Trophoblast cell (in vitro differentiated cells and primary cell): Measurements from ENCODE around the gene STXBP3.

Source experiments
- DNase-seq, 2 donors: peaks; one replicate each; pipeline ENCODE4 v3.0.0-alpha.2; 2016
- H2AFZ ChIP-seq: 2 replicates; pipeline ENCODE4 v1.6.1; 2013; ENCODE audit warnings: low read length, moderate library complexity, mild to moderate bottlenecking; ENCODE audit not compliant: insufficient read depth, poor library complexity
- H2AK5ac ChIP-seq: 2 replicates; pipeline ENCODE4 v1.6.1; 2013; ENCODE audit warnings: mild to moderate bottlenecking, low read length
- H2BK120ac ChIP-seq: 2 replicates; pipeline ENCODE4 v1.6.1; 2013; ENCODE audit warnings: low read length, mild to moderate bottlenecking, moderate library complexity; ENCODE audit not compliant: insufficient read depth, poor library complexity
- H2BK12ac ChIP-seq: 2 replicates; pipeline ENCODE4 v1.6.1; 2013; ENCODE audit warnings: mild to moderate bottlenecking, low read length, moderate library complexity
- H2BK5ac ChIP-seq: 2 replicates; pipeline ENCODE4 v1.6.1; 2013; ENCODE audit warnings: low read length, low read depth, moderate library complexity, mild to moderate bottlenecking; ENCODE audit not compliant: poor library complexity
- H3K14ac ChIP-seq: 2 replicates; pipeline ENCODE4 v1.6.1; 2013; ENCODE audit warnings: mild to moderate bottlenecking, low read length
- H3K18ac ChIP-seq: 2 replicates; pipeline ENCODE4 v1.6.1; 2013; ENCODE audit warnings: mild to moderate bottlenecking, low read length
- H3K23ac ChIP-seq: 2 replicates; pipeline ENCODE4 v1.6.1; 2013; ENCODE audit warnings: low read length
- H3K27ac ChIP-seq: 2 replicates; pipeline ENCODE4 v1.5.1; 2013; ENCODE audit warnings: low read depth, mild to moderate bottlenecking, inconsistent platforms, low read length, moderate library complexity
- H3K27me3 ChIP-seq: 2 replicates; pipeline ENCODE4 v1.6.1; 2013; ENCODE audit warnings: inconsistent platforms, mild to moderate bottlenecking, low read length, moderate library complexity; ENCODE audit not compliant: insufficient read depth
- H3K36me3 ChIP-seq, 2 experiments: 1 replicate in 1 of 2; 2 replicates in 1 of 2; pipeline ENCODE4 v1.6.1; 2013; ENCODE audit warnings: low read length in 2 of 2, mild to moderate bottlenecking in 2 of 2, moderate library complexity in 1 of 2; ENCODE audit not compliant: insufficient read depth in 2 of 2, control insufficient read depth in 1 of 2
- H3K4ac ChIP-seq: 2 replicates; pipeline ENCODE4 v1.6.1; 2013; ENCODE audit warnings: low read depth, mild to moderate bottlenecking, low read length, moderate library complexity
- H3K4me1 ChIP-seq, 2 experiments: 1 replicate in 1 of 2; 2 replicates in 1 of 2; pipeline ENCODE4 v1.6.1; 2013; ENCODE audit warnings: low read length in 2 of 2, mild to moderate bottlenecking in 2 of 2, moderate library complexity in 1 of 2; ENCODE audit not compliant: insufficient read depth in 2 of 2, control insufficient read depth in 1 of 2
- H3K4me2 ChIP-seq: 2 replicates; pipeline ENCODE4 v1.6.1; 2013; ENCODE audit warnings: inconsistent platforms, mild to moderate bottlenecking, low read length, moderate library complexity
- H3K4me3 ChIP-seq: 2 replicates; pipeline ENCODE4 v1.5.1; 2013; ENCODE audit warnings: mild to moderate bottlenecking, low read depth, low read length, inconsistent platforms
- H3K79me1 ChIP-seq: one replicate; pipeline ENCODE4 v1.6.1; 2013; ENCODE audit warnings: low read length
- H3K79me2 ChIP-seq: 2 replicates; pipeline ENCODE4 v1.6.1; 2013; ENCODE audit warnings: low read length, mild to moderate bottlenecking; ENCODE audit not compliant: control insufficient read depth, insufficient read depth, poor library complexity
- H3K9ac ChIP-seq: 2 replicates; pipeline ENCODE4 v1.6.1; 2013; ENCODE audit warnings: mild to moderate bottlenecking, low read length
- H3K9me3 ChIP-seq: 2 replicates; pipeline ENCODE4 v1.6.1; 2013; ENCODE audit warnings: low read depth, mild to moderate bottlenecking, control low read depth, inconsistent platforms, low read length; ENCODE audit not compliant: insufficient read depth
- H4K12ac ChIP-seq: 2 replicates; pipeline ENCODE4 v1.6.1; 2013; ENCODE audit warnings: low read depth, mild to moderate bottlenecking, low read length, moderate library complexity
- H4K8ac ChIP-seq: 2 replicates; pipeline ENCODE4 v1.6.1; 2013; ENCODE audit warnings: low read depth, mild to moderate bottlenecking, low read length, moderate library complexity
- H4K91ac ChIP-seq: one replicate; pipeline ENCODE4 v1.6.1; 2013; ENCODE audit warnings: low read depth, mild to moderate bottlenecking, low read length, moderate library complexity
- WGBS: extraction: QIAGEN DNeasy Blood & Tissue Kit; methylation state at CpG from one replicate; pipeline ENCODE4 v1.1.7; 2013; ENCODE audit warnings: missing lambda C conversion rate; ENCODE audit not compliant: insufficient read length, insufficient coverage; ENCODE audit errors: extremely low coverage; 5-methylcytosine and 5-hydroxymethylcytosine counted together

STXBP3 gene

DNA sequence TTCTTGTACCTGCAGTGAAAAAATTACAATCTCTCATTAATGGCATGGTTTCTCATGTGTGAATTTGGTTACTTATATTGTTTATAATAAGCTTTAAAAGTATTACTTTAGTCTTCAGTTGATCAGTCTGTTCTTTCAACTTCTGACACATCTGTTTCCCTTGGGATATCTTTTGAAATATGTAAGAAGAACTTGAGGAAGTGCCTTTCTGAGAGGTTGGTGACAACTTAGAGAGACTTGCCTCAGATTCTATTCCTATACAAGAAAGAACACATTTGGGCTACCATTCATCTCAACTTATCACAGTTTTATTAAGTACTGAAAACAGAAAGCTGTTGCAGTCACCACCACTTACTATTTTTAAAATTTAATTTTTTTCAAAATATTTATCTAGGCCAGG, 102.3 kb downstream of the STXBP3 start:
- H3K4me3 ChIP-seq: no peak overlapping the region
- no peaks in the 10 kb centered on the region for H3K27me3 ChIP-seq
- no peak for DNase-seq
- no peak overlapping the region for H2AFZ ChIP-seq
- H2BK120ac ChIP-seq: no peak overlapping the region
- peaks cover 10% of the 10 kb centered on the region for H3K79me2 ChIP-seq
- no peak overlapping the region for H3K23ac ChIP-seq
- H3K18ac ChIP-seq: no peak overlapping the region
- no peak overlapping the region for H3K27ac ChIP-seq
- H3K4me1 ChIP-seq: peaks cover 17 to 19% of the 10 kb centered on the region in 2 experiments
- H3K9me3 ChIP-seq: no peaks in the 10 kb centered on the region
- H2AK5ac ChIP-seq: no peak overlapping the region
- H3K9ac ChIP-seq: no peak overlapping the region
- H3K14ac ChIP-seq: no peak overlapping the region
- H4K12ac ChIP-seq: no peak overlapping the region
- no peak overlapping the region for H2BK12ac ChIP-seq
- no peaks in the 10 kb centered on the region for H3K36me3 ChIP-seq
- peaks cover 18% of the 10 kb centered on the region for H3K79me1 ChIP-seq
- H3K4me2 ChIP-seq: no peak overlapping the region
- no peak overlapping the region for H4K91ac ChIP-seq
- no peak overlapping the region for H4K8ac ChIP-seq
- no peak overlapping the region for H2BK5ac ChIP-seq
- H3K4ac ChIP-seq: no peak overlapping the region

DNA sequence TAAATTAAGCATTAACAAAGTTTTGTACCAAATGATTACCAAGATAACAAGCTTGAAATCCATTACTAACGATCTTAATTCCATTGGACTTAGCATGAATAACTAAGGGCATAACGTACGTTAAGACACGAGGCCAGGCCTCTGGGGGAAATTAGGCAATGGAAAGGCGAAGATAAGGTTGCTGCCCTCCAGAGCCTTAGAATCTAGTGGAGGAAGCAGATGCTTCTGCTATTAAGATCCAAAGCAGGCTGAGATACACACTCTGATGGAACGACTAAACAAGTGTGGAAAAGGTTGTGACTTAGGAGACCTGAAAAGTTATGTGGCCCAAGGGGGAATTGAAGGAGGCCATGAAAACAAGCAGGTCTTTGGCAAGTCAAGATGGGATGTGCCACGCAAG, 104.5 kb downstream of the STXBP3 start:
- Histone ChIP-seq H3K4me2 (no peak overlapping the region), H4K8ac (no peak overlapping the region), H3K79me2 (peaks cover 6% of the 10 kb centered on the region), H2BK5ac (no peak overlapping the region), H3K79me1 (peaks cover 8% of the 10 kb centered on the region), H3K36me3 (no peaks in the 10 kb centered on the region), H3K9ac (no peak overlapping the region), H3K9me3 (no peaks in the 10 kb centered on the region), H2AK5ac (no peak overlapping the region), H4K12ac (no peak overlapping the region), H3K27me3 (no peaks in the 10 kb centered on the region), H3K4me1 (peaks cover 10 to 11% of the 10 kb centered on the region in 2 experiments), H2BK120ac (no peak overlapping the region), H4K91ac (no peak overlapping the region), H2AFZ (no peak overlapping the region), H3K4ac (no peak overlapping the region), H3K23ac (no peak overlapping the region), H3K4me3 (no peak overlapping the region), H3K14ac (no peak overlapping the region), H3K27ac (no peak overlapping the region), H3K18ac (no peak overlapping the region), H2BK12ac (no peak overlapping the region)
- DNase-seq: no peak
- WGBS: no CpG with 5 or more reads among the region's 7 CpGs

DNA sequence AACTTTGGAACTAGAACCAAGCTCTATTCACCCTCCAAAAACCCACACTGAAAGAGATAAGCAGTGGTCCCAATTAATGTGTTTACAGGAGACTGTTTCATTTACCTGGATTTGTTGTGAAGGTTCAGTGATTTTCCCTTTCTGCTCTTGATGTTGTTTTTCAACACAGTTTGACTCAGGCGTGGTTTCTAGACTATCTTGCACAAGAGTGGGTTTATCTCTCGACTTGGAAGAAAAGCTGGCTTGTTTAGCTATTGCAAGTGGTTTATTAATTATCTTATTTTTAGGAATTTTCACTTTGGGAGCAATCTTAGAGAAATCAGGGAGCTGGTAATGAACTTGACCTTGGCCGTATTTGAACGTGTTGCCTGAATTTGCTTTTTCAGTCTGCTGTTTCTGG, 105.1 kb downstream of the STXBP3 start:
- Histone ChIP-seq H3K9me3 (no peaks in the 10 kb centered on the region), H2BK5ac (no peak overlapping the region), H3K18ac (no peak overlapping the region), H3K4ac (no peak overlapping the region), H3K4me2 (no peak overlapping the region), H4K91ac (no peak overlapping the region), H3K27ac (no peak overlapping the region), H3K36me3 (no peaks in the 10 kb centered on the region), H2AK5ac (no peak overlapping the region), H3K79me2 (peaks cover 4% of the 10 kb centered on the region), H4K12ac (no peak overlapping the region), H3K27me3 (no peaks in the 10 kb centered on the region), H2BK120ac (no peak overlapping the region), H3K4me3 (no peak overlapping the region), H3K9ac (no peak overlapping the region), H4K8ac (no peak overlapping the region), H2BK12ac (no peak overlapping the region), H3K14ac (no peak overlapping the region), H2AFZ (no peak overlapping the region), H3K4me1 (peaks cover 7 to 8% of the 10 kb centered on the region in 2 experiments), H3K79me1 (peaks cover 5% of the 10 kb centered on the region), H3K23ac (no peak overlapping the region)
- DNase-seq: no peak
- no CpG with 5 or more reads among the region's 4 CpGs for WGBS

DNA sequence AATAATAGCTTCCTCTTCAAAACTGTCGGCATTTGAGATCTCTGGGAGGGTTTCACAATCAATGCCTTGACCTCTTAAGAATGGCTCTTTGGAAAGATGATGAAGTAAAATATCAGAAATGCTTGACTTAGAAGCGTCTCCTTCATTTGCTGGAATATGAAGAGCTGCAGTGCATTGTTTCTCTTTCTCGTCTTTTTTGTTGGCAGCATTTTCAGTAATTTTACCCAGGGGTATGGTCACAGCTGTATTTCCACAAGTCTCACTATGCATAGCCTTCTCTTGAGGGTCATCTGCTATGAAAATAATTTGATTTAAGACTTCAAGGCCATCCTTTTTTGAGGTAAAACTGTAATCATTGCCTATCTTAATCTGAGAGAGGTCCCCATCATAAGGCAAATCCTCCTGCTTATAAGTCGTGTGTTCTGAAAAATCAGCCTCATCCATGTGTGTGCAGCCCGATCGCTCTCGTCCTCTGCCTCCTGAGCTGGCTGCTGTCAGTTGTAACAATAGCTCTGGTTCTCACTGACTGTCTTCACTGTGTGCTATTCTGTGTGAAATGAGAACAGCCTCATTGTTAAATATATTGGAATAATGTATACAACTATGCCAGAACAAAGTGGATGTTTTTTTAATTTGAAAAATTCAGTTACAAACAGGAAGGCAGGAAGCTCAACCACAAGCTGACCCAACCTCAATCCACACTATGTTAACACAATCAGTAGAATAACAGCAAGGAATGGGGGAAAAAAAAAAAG, 105.9 kb downstream of the STXBP3 start:
- Histone ChIP-seq H3K23ac (no peak overlapping the region), H2AFZ (no peak overlapping the region), H2BK120ac (no peak overlapping the region), H2BK5ac (no peak overlapping the region), H3K4ac (no peak overlapping the region), H3K18ac (no peak overlapping the region), H4K8ac (no peak overlapping the region), H2BK12ac (no peak overlapping the region), H3K79me2 (no peaks in the 10 kb centered on the region), H3K27me3 (no peaks in the 10 kb centered on the region), H2AK5ac (no peak overlapping the region), H3K79me1 (no peaks in the 10 kb centered on the region), H3K4me3 (no peak overlapping the region), H4K12ac (no peak overlapping the region), H3K27ac (no peak overlapping the region), H3K9me3 (no peaks in the 10 kb centered on the region), H3K4me2 (no peak overlapping the region), H3K9ac (no peak overlapping the region), H4K91ac (no peak overlapping the region), H3K4me1 (peaks cover 2% of the 10 kb centered on the region in 2 experiments), H3K14ac (no peak overlapping the region), H3K36me3 (no peaks in the 10 kb centered on the region)
- no CpG with 5 or more reads among the region's 7 CpGs for WGBS
- no peak for DNase-seq
